SU-DHL-6 (cell line): Measurements from ENCODE around the gene MEIS2.

ENCODE experiments used
- H2AFZ ChIP-seq: fragments of 200-600 bp; sonication (generic); 2 replicates; pipeline ENCODE4 v1.6.1; 2014; ENCODE audit warnings: low read depth, mild to moderate bottlenecking, moderate library complexity, mixed read lengths, antibody characterized with exemption, low read length; ENCODE audit not compliant: severe bottlenecking
- H3F3A ChIP-seq: fragments of 200-600 bp; shearing (Covaris generic); 2 replicates; pipeline ENCODE4 v1.6.0; 2016; ENCODE audit warnings: antibody characterized with exemption, mild to moderate bottlenecking; ENCODE audit not compliant: insufficient read depth
- H3K27ac ChIP-seq: fragments of 200-600 bp; sonication (generic); 2 replicates; pipeline ENCODE4 v1.5.1; 2016; ENCODE audit warnings: low read depth, mild to moderate bottlenecking, low read length, moderate library complexity, mixed read lengths
- H3K27me3 ChIP-seq: fragments of 200-600 bp; sonication (generic), shearing (Covaris generic); 2 replicates; pipeline ENCODE4 v1.6.0; 2014; ENCODE audit warnings: mild to moderate bottlenecking, low read length
- H3K36me3 ChIP-seq: fragments of 200-600 bp; sonication (generic); 2 replicates; pipeline ENCODE4 v1.6.1; 2014; ENCODE audit warnings: mild to moderate bottlenecking, low read length, mixed read lengths
- H3K4me2 ChIP-seq: fragments of 300-600, 200-600 bp; shearing (Covaris generic), sonication (generic); 2 replicates; pipeline ENCODE4 v1.6.0; 2014; ENCODE audit warnings: low read length, low read depth, mild to moderate bottlenecking; ENCODE audit not compliant: poor library complexity, severe bottlenecking
- H3K4me3 ChIP-seq: fragments of 200-600 bp; sonication (generic); 2 replicates; pipeline ENCODE4 v1.5.1; 2014; ENCODE audit warnings: antibody characterized with exemption, low read length, mild to moderate bottlenecking, mixed read lengths; ENCODE audit not compliant: insufficient read depth, poor library complexity, severe bottlenecking
- H3K79me2 ChIP-seq: fragments of 200-600 bp; sonication (generic); 2 replicates; pipeline ENCODE4 v1.6.1; 2014; ENCODE audit warnings: mild to moderate bottlenecking, low read length, moderate library complexity; ENCODE audit not compliant: insufficient read depth
- H3K9ac ChIP-seq: fragments of 200-600 bp; sonication (generic); 2 replicates; pipeline ENCODE4 v1.7.0; 2014; ENCODE audit warnings: mild to moderate bottlenecking, low read length
- H3K9me2 ChIP-seq: fragments of 200-600 bp; sonication (generic); replicated peaks from 2 replicates; pipeline ENCODE4 v1.6.1; 2014; ENCODE audit warnings: low read length; ENCODE audit not compliant: insufficient read depth
- H3K9me3 ChIP-seq: fragments of 200-600 bp; sonication (generic); 2 replicates; pipeline ENCODE4 v1.6.1; 2014; ENCODE audit warnings: low read length, mixed read lengths; ENCODE audit not compliant: insufficient read depth
- H4K20me1 ChIP-seq: fragments of 200-600 bp; sonication (generic); 2 replicates; pipeline ENCODE4 v1.6.1; 2014; ENCODE audit warnings: low read depth, mild to moderate bottlenecking, antibody characterized with exemption, low read length, moderate library complexity, mixed read lengths
- CTCF ChIP-seq: fragments of 200-600 bp; sonication (generic); IDR thresholded peaks from one replicate; pipeline ENCODE4 v1.5.1; 2017; ENCODE audit warnings: antibody characterized with exemption, mild to moderate bottlenecking, low read length, moderate library complexity; ENCODE audit not compliant: insufficient read depth, poor library complexity, severe bottlenecking
- EZH2phosphoT487 ChIP-seq: fragments of 200-600 bp; sonication (generic), shearing (Covaris generic); conservative IDR thresholded peaks from 2 replicates; pipeline ENCODE4 v1.6.1; 2018; ENCODE audit warnings: mild to moderate bottlenecking, antibody characterized with exemption, low read length, moderate library complexity, mixed read lengths

Gene MEIS2

GRCh38 chr15:37143351-37143750 lies 43.0 kb upstream of the MEIS2 start:
- H3K27me3 ChIP-seq: no peaks in the 10 kb centered on the region

GRCh38 chr15:37142371-37142770 lies 42.0 kb upstream of the MEIS2 start:
- Histone ChIP-seq H3F3A (no peaks in the 10 kb centered on the region), H3K4me2 (no peak overlapping the region), H3K27me3 (no peaks in the 10 kb centered on the region), H3K9me3 (no peaks in the 10 kb centered on the region), H3K9ac (no peak overlapping the region), H3K79me2 (no peaks in the 10 kb centered on the region), H3K27ac (no peak overlapping the region), H3K9me2 (no peaks in the 10 kb centered on the region), H4K20me1 (no peaks in the 10 kb centered on the region), H3K4me3 (no peak overlapping the region), H2AFZ (no peak overlapping the region), H3K36me3 (no peaks in the 10 kb centered on the region)
- TF ChIP-seq EZH2phosphoT487 (no peak), CTCF (no peak)

More at GRCh38 chr15:37143351-37143750, 43.0 kb upstream of the MEIS2 start:
- no peak overlapping the region for H3K9ac ChIP-seq
- no peaks in the 10 kb centered on the region for H3K79me2 ChIP-seq
- no peaks in the 10 kb centered on the region for H3K36me3 ChIP-seq
- H3K4me3 ChIP-seq: no peak overlapping the region
- TF ChIP-seq CTCF (no peak), EZH2phosphoT487 (no peak)
- H3K9me3 ChIP-seq: no peaks in the 10 kb centered on the region
- no peaks in the 10 kb centered on the region for H3F3A ChIP-seq
- H2AFZ ChIP-seq: no peak overlapping the region
- no peaks in the 10 kb centered on the region for H4K20me1 ChIP-seq
- no peak overlapping the region for H3K4me2 ChIP-seq
- no peaks in the 10 kb centered on the region for H3K9me2 ChIP-seq
- no peak overlapping the region for H3K27ac ChIP-seq

GRCh38 chr15:37140531-37141058 lies 40.2 kb upstream of the MEIS2 start:
- Histone ChIP-seq H3K9me2 (no peaks in the 10 kb centered on the region), H3K9ac (no peak overlapping the region), H3F3A (no peaks in the 10 kb centered on the region), H4K20me1 (no peaks in the 10 kb centered on the region), H3K27ac (no peak overlapping the region), H3K27me3 (no peaks in the 10 kb centered on the region), H3K4me2 (no peak overlapping the region), H2AFZ (no peak overlapping the region), H3K4me3 (no peak overlapping the region), H3K36me3 (no peaks in the 10 kb centered on the region), H3K9me3 (no peaks in the 10 kb centered on the region), H3K79me2 (no peaks in the 10 kb centered on the region)
- TF ChIP-seq EZH2phosphoT487 (no peak), CTCF (no peak)
